ENCODE measurements around the gene RCAN3.
A peak's percentile ranks its signal among the peaks of the same experiment; 100 is the strongest.

RCAN3 gene

GRCh38 chr1:24562625-24563024, 60.0 kb downstream of the RCAN3 start (continued):
- no peak for TF ChIP-seq ZNF248 (tag by site-specific recombination; IDR thresholded peaks at IDR 0.05)
- TF ChIP-seq ZNF202 (tag by site-specific recombination; IDR thresholded peaks at IDR 0.05; ENCODE audit: borderline replicate concordance): no peak
- peak; percentile 78 for TF ChIP-seq ZIC2 (tag by site-specific recombination; IDR thresholded peaks at IDR 0.05)
- no peak for TF ChIP-seq ZNF302 (tag by site-specific recombination; IDR thresholded peaks at IDR 0.05; ENCODE audit: low read depth)
- no peak for TF ChIP-seq ZNF239 (tag by site-specific recombination; IDR thresholded peaks at IDR 0.05)
- peak; percentile 69; the same call in 1 of the 2 replicates for TF ChIP-seq ZNF544 (tag by site-specific recombination; IDR thresholded peaks at IDR 0.05)
- TF ChIP-seq ZNF645 (tag by site-specific recombination; IDR thresholded peaks at IDR 0.05): no peak
- TF ChIP-seq KLF16 (tag by site-specific recombination; IDR thresholded peaks at IDR 0.05): peak; percentile 38; the same call in 1 of the 2 replicates
- TF ChIP-seq ZNF23 (tag by site-specific recombination; IDR thresholded peaks at IDR 0.05; ENCODE audit: borderline replicate concordance): no peak
- TF ChIP-seq ZNF629 (tag by site-specific recombination; IDR thresholded peaks at IDR 0.05): no peak
- TF ChIP-seq ZNF677 (tag by site-specific recombination; IDR thresholded peaks at IDR 0.05): no peak
- TF ChIP-seq ZNF426 (tag by site-specific recombination; IDR thresholded peaks at IDR 0.05): no peak
- no peak for TF ChIP-seq ZNF335 (tag by site-specific recombination; conservative IDR thresholded peaks at IDR 0.05)
- no peak for TF ChIP-seq HIC1 (tag by site-specific recombination; IDR thresholded peaks at IDR 0.05)
- no peak for TF ChIP-seq ATF2 (tag by site-specific recombination; IDR thresholded peaks at IDR 0.05; ENCODE audit: low read depth)
- TF ChIP-seq ZNF660 (tag by site-specific recombination; IDR thresholded peaks at IDR 0.05): peak; percentile 57; the same call in 1 of the 2 replicates
- TF ChIP-seq ZNF558 (tag by site-specific recombination; IDR thresholded peaks at IDR 0.05): no peak
- TF ChIP-seq ZNF274 (IDR thresholded peaks at IDR 0.05; ENCODE audit: low read length): no peak
- TF ChIP-seq ZNF274 (tag by site-specific recombination; IDR thresholded peaks at IDR 0.05; ENCODE audit: borderline replicate concordance): no peak
- TF ChIP-seq GFI1B (tag by site-specific recombination; IDR thresholded peaks at IDR 0.05): no peak
- TF ChIP-seq ZNF140 (tag by site-specific recombination; IDR thresholded peaks at IDR 0.05): no peak

- Histone ChIP-seq H3K4me3 (ENCODE audit: low read depth, low read length) (no peak overlapping the region), H3K9me3 (ENCODE audit: control insufficient read depth, insufficient read depth, low read depth, low read length) (no peaks in the 10 kb centered on the region), H3K4me1 (ENCODE audit: control insufficient read depth, insufficient read depth, low read length) (peaks cover 11% of the 10 kb centered on the region), H3K36me3 (ENCODE audit: control insufficient read depth in 2 of 2, insufficient read depth in 1 of 2, low read length in 2 of 2) (no peaks in the 10 kb centered on the region), H3K27ac (ENCODE audit: extremely low read depth, low read depth, low read length) (no peak overlapping the region)
- no peak for TF ChIP-seq ZNF660 (tag by site-specific recombination; IDR thresholded peaks at IDR 0.05)
- TF ChIP-seq ATF2 (tag by site-specific recombination; IDR thresholded peaks at IDR 0.05; ENCODE audit: low read depth): peak; percentile 71; the same call in 1 of the 2 replicates
- no peak for TF ChIP-seq ZNF2 (tag by site-specific recombination; IDR thresholded peaks at IDR 0.05)
- 0 out of 2 replicates have a peak, but pooled peaks have one; percentile 9 for TF ChIP-seq ZNF366 (tag by site-specific recombination; conservative IDR thresholded peaks at IDR 0.05)
- CTCF ChIA-PET: interaction anchor here (0.6 to 2.6 kb wide), 8 partner anchors 9 to 1653 kb away, joined by 3 to 9 read pairs (median 4); no protein-coding TSS in a partner anchor
- POLR2A ChIA-PET: no interaction called here
Measured at GRCh38 chr1:24564695-24565094, 62.1 kb downstream of the RCAN3 start.

All from HEK293 (cell line).